C4-2B (cell line): Measurements from ENCODE around the gene SPECC1L.

Experiments used
- H3K27ac ChIP-seq: fragments of 450-650 bp; 2 replicates; pipeline ENCODE4 v1.5.1; 2017
- ZFX ChIP-seq: fragments of 450-650 bp; IDR thresholded peaks from 2 replicates; pipeline ENCODE4 v1.6.1; 2017
- TF ChIP-seq, protein P1 (sequence below): fragments of 450-650 bp; conservative IDR thresholded peaks from 2 replicates; pipeline ENCODE4 v1.5.1; 2017; ENCODE audit warnings: mild to moderate bottlenecking

Gene SPECC1L

DNA sequence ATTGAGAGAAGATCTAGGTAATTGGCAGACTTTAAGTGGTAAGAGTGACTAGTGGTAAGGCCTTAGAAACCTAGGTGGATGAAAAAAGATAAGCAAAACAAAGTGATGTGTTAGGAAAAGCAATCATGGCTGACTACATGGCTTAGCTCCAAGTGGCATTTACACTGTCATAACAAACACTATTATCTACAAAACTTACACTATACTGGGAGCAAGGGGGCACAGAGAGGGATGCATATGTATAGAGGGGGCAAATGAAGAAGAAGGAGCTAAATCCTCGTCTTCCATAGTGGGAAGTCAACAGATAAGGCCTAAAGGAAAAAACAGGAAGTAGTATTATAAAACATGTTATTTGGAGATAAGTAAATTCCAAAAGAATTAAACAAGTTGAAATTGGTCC, 189.3 kb downstream of the SPECC1L start:
- TF ChIP-seq ZFX, result no peak
- TF ChIP-seq, protein P1, sequence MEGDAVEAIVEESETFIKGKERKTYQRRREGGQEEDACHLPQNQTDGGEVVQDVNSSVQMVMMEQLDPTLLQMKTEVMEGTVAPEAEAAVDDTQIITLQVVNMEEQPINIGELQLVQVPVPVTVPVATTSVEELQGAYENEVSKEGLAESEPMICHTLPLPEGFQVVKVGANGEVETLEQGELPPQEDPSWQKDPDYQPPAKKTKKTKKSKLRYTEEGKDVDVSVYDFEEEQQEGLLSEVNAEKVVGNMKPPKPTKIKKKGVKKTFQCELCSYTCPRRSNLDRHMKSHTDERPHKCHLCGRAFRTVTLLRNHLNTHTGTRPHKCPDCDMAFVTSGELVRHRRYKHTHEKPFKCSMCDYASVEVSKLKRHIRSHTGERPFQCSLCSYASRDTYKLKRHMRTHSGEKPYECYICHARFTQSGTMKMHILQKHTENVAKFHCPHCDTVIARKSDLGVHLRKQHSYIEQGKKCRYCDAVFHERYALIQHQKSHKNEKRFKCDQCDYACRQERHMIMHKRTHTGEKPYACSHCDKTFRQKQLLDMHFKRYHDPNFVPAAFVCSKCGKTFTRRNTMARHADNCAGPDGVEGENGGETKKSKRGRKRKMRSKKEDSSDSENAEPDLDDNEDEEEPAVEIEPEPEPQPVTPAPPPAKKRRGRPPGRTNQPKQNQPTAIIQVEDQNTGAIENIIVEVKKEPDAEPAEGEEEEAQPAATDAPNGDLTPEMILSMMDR, result no peak
- H3K27ac ChIP-seq, result no peak overlapping the region

DNA sequence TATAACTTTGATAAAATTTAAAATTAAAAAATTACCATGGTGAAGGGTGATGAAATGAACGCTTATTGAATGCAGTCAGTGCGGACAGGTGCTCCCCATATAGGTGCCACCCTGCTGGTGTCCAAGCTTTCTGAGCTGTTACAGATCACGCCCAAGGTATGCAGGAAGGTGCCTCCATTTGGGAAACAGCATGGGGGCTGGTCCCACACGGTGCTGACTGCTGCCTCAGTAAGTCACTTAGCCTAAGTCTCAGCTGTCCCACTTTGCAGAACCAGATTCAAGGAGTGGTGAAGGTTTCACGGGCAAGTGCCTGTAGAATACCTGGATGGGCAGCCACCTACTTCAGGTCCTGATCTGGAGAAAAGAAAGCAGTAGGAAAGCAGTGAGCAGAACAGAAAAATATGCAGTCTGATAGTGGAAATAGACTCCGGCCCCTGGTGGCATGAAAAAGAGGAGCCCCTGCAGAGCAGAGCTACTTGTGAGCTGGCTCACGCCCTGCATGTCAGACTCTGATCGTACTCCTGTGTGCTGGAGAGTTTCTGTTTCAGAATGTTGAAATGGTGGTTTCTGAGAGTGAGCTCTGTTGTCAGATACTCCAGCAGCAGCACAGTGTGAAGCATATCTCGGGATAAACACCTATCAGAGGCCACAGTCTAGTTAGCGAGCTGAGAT, 189.9 kb downstream of the SPECC1L start:
- TF ChIP-seq, protein P1, result no peak
- TF ChIP-seq ZFX, result no peak
- H3K27ac ChIP-seq, result no peak overlapping the region

DNA sequence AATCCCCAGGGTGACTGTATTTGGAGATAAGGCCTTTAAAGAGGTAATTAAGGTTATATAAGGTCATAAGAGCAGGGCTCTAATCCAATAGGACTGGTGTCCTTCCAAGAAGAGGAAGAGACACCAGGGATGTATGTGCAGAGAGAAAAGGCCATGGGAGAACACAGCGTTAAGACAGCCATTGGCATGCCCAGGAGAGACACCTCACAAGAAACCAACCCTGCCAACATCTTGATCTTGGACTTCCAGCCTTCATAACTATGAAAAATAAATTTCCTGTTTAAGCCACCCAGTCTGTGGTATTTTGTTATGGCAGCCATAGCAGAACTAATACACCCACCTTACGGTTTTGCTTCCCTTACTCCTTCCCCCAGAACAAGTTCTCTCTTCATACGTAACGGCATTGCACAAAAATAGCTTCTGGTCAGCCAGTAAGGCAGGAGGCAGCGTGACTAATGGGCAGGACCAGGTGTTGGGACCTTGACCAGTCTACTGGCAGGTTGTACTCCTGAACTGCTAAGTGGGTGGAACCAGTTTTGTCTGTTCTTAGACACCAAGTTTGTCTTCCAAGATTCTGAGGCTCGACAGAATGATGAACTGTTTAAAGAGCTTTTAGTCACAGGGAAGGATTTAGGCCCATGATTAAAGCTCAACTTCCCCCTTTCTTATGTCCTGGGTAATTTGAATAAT, 192.6 kb downstream of the SPECC1L start:
- H3K27ac ChIP-seq, result no peak overlapping the region

DNA sequence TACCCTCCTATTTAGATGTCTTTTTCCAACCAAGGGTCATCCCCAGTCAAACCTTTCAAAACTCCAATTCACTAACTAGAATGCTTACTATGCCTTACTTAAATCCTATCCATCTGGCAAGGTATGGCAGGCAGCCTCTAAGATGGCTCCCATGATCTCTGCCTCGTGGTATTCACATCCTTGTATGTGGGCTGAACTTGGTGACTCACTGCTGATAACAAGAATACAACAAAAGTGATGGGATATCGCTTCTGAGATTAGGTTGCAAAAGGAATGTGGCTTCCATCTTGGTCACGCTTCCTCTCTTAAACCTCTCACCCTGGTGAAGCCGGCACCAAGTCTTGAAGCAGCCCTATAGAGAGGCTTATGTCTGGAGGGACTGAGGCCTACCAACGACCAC, 194.9 kb downstream of the SPECC1L start:
- H3K27ac ChIP-seq, result no peak overlapping the region
- TF ChIP-seq ZFX, result no peak
- TF ChIP-seq, protein P1, result no peak

More for the DNA sequence above, 192.6 kb downstream of the SPECC1L start:
- TF ChIP-seq, protein P1, result no peak
- TF ChIP-seq ZFX, result no peak

DNA sequence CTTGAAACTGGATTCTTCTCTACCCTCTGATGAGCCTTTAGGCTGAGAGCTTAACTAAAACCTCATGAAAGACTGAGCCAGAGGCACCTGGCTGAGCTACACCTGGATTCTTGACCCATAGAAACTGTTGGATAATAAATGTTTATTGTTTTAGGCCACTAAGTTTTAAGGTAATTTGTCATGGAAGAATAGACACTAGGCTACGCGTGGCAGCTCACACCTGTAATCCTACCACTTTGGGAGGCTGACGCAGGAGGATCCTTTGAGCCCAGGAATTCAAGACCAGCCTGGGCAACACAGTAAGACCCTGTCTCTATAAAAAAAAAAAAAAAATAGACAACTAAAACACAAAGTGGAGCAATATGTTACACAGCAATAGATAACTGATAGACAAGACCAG, 195.3 kb downstream of the SPECC1L start:
- no peak overlapping the region for H3K27ac ChIP-seq
- TF ChIP-seq, protein P1, result no peak
- no peak for TF ChIP-seq ZFX

DNA sequence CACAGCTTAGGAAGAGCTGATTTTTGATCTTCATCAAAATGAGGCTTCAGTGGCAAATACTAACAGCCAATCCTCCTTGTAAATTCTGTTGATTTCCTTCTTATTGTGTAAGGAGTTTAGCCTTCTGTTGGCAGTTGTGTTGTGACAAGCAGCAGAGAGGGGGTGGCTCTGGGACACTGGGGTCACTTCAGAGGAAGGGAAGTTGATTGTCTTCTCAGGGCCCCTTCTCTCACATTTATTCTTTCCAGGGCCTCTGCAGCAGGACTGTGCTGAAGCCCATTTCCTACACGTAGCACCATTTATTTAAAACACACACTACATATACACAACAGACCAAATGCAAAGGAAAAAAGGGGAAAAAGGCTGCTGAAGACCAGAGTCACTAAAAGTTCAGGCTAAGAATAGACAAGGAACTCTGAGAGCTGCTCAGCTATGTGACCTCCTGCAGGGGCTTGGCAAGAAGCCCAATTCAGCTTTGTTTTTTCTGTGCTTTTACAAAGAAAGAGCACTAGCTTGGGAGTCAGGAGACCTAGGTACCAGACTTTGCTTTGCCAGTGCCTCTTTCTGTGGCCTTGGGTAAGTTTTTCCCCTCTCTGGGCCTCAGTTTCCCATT, 196.2 kb downstream of the SPECC1L start:
- no peak overlapping the region for H3K27ac ChIP-seq
- TF ChIP-seq ZFX, result no peak
- TF ChIP-seq, protein P1, result no peak

DNA sequence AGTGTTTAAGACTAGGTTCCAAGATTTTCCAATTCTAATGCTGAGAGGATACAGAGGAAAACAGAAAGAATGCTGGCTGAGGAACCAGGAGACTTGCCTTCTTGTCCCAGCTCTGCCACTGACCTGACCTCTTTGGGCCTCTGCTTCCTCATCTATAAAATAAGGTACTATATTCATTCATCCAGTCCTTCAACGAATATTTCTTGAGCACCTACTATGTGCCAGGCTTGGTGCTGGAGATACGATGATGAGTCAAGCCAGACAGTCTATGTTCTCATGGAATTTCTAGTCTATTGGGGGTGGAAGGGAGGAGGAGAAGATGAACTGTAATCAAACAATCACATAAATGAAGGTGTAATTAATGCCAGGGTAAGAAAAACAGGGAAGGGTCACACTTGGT, 196.7 kb downstream of the SPECC1L start:
- no peak overlapping the region for H3K27ac ChIP-seq
- TF ChIP-seq, protein P1, result no peak
- no peak for TF ChIP-seq ZFX
